DOHH2 (cell line): Measurements from ENCODE around the gene CSRNP2.

Source experiments
- H3F3A ChIP-seq: fragments of 200-600 bp; sonication (generic), shearing (Covaris generic); 2 replicates; pipeline ENCODE4 v1.6.0; 2016; ENCODE audit warnings: antibody characterized with exemption, mild to moderate bottlenecking; ENCODE audit not compliant: control insufficient read depth, insufficient read depth
- H3K27ac ChIP-seq: fragments of 200-600 bp; sonication (generic); 2 replicates; pipeline ENCODE4 v1.5.1; 2014; ENCODE audit warnings: low read depth, mild to moderate bottlenecking, low read length, moderate library complexity
- H3K27me3 ChIP-seq: fragments of 200-600 bp; sonication (generic); 2 replicates; pipeline ENCODE4 v1.6.1; 2014; ENCODE audit warnings: mild to moderate bottlenecking, low read length, mixed read lengths; ENCODE audit not compliant: control insufficient read depth
- H3K36me3 ChIP-seq: fragments of 200-600 bp; sonication (generic); 2 replicates; pipeline ENCODE4 v1.6.1; 2014; ENCODE audit warnings: mild to moderate bottlenecking, low read length, moderate library complexity, mixed read lengths; ENCODE audit not compliant: control insufficient read depth
- H3K4me1 ChIP-seq: fragments of 200-600 bp; sonication (generic); 2 replicates; pipeline ENCODE4 v1.6.1; 2014; ENCODE audit warnings: mild to moderate bottlenecking, low read length, mixed read lengths; ENCODE audit not compliant: control insufficient read depth
- H3K4me2 ChIP-seq: fragments of 200-600 bp; sonication (generic); 2 replicates; pipeline ENCODE4 v1.6.0; 2014; ENCODE audit warnings: mild to moderate bottlenecking, low read length, moderate library complexity
- H3K4me3 ChIP-seq: fragments of 200-600 bp; sonication (generic); 2 replicates; pipeline ENCODE4 v1.5.1; 2014; ENCODE audit warnings: mild to moderate bottlenecking, low read length, mixed read lengths
- H3K79me2 ChIP-seq: fragments of 200-600 bp; sonication (generic); 2 replicates; pipeline ENCODE4 v1.6.1; 2014; ENCODE audit warnings: mild to moderate bottlenecking, low read length, mixed read lengths; ENCODE audit not compliant: control insufficient read depth
- H3K9me2 ChIP-seq: fragments of 200-600 bp; sonication (generic); replicated peaks from 2 replicates; pipeline ENCODE4 v1.6.1; 2014; ENCODE audit warnings: mild to moderate bottlenecking, low read length, mixed read lengths; ENCODE audit not compliant: control insufficient read depth
- H3K9me3 ChIP-seq: fragments of 200-600 bp; sonication (generic); 2 replicates; pipeline ENCODE4 v1.6.1; 2014; ENCODE audit warnings: antibody characterized with exemption, low read length, mixed read lengths; ENCODE audit not compliant: control insufficient read depth, insufficient read depth
- H4K20me1 ChIP-seq: fragments of 200-600 bp; sonication (generic); 2 replicates; pipeline ENCODE4 v1.6.0; 2014; ENCODE audit warnings: low read depth, mild to moderate bottlenecking, antibody characterized with exemption, low read length, moderate library complexity; ENCODE audit not compliant: control insufficient read depth, insufficient read depth
- EZH2phosphoT487 ChIP-seq: fragments of 200-600 bp; sonication (generic); IDR thresholded peaks from 2 replicates; pipeline ENCODE4 v1.6.1; 2017; ENCODE audit warnings: borderline replicate concordance, mild to moderate bottlenecking, antibody characterized with exemption, low read length, moderate library complexity, mixed read lengths
- TF ChIP-seq, protein P1 (sequence below): fragments of 200-600 bp; sonication (generic); IDR thresholded peaks from one replicate; pipeline ENCODE4 v1.5.1; 2014; ENCODE audit warnings: antibody characterized with exemption, mild to moderate bottlenecking, low read depth, low read length; ENCODE audit not compliant: poor library complexity, severe bottlenecking

Gene CSRNP2

DNA sequence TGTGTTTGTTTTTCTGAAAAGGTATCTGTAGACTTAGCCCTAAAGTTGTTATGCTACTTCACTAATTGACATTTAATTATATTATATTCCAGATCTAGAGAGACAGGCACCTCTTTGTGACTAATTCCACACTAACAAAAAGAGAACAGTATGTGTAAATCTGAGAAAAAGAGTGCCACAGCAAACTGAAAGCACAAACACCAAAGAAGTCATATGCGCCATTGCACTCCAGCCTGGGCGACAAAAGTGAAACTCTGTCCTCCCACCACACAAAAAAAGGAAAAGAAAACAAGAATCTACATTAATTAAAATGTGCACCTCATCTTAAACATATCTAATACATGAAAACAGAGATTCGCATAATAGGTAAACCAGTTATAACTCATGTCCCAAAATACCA, 4.4 kb upstream of the CSRNP2 start:
- H3K4me2 ChIP-seq, result no peak overlapping the region
- TF ChIP-seq, protein P1, sequence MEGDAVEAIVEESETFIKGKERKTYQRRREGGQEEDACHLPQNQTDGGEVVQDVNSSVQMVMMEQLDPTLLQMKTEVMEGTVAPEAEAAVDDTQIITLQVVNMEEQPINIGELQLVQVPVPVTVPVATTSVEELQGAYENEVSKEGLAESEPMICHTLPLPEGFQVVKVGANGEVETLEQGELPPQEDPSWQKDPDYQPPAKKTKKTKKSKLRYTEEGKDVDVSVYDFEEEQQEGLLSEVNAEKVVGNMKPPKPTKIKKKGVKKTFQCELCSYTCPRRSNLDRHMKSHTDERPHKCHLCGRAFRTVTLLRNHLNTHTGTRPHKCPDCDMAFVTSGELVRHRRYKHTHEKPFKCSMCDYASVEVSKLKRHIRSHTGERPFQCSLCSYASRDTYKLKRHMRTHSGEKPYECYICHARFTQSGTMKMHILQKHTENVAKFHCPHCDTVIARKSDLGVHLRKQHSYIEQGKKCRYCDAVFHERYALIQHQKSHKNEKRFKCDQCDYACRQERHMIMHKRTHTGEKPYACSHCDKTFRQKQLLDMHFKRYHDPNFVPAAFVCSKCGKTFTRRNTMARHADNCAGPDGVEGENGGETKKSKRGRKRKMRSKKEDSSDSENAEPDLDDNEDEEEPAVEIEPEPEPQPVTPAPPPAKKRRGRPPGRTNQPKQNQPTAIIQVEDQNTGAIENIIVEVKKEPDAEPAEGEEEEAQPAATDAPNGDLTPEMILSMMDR, result no peak
- no peak for TF ChIP-seq EZH2phosphoT487
- H3K9me3 ChIP-seq, result no peaks in the 10 kb centered on the region
- H3K27me3 ChIP-seq, result no peaks in the 10 kb centered on the region
- H3K4me3 ChIP-seq, result no peak overlapping the region
- H3F3A ChIP-seq, result no peaks in the 10 kb centered on the region
- peaks cover 6% of the 10 kb centered on the region for H3K4me1 ChIP-seq
- H4K20me1 ChIP-seq, result no peaks in the 10 kb centered on the region
- H3K36me3 ChIP-seq, result no peaks in the 10 kb centered on the region
- peaks cover 2% of the 10 kb centered on the region; the same call in 1 of the 2 replicates for H3K79me2 ChIP-seq
- H3K27ac ChIP-seq, result no peak overlapping the region
- no peaks in the 10 kb centered on the region for H3K9me2 ChIP-seq

- H3K27ac ChIP-seq, result no peak overlapping the region
- no peak overlapping the region for H3K4me2 ChIP-seq
- TF ChIP-seq, protein P1, result no peak
- no peak for TF ChIP-seq EZH2phosphoT487
- H4K20me1 ChIP-seq, result no peaks in the 10 kb centered on the region
- peaks cover 8% of the 10 kb centered on the region; the same call in 1 of the 2 replicates for H3K79me2 ChIP-seq
- no peaks in the 10 kb centered on the region for H3K9me3 ChIP-seq
- H3K36me3 ChIP-seq, result no peaks in the 10 kb centered on the region
- no peaks in the 10 kb centered on the region for H3K27me3 ChIP-seq
- H3K4me3 ChIP-seq, result no peak overlapping the region
- H3K4me1 ChIP-seq, result peaks cover 14% of the 10 kb centered on the region
- no peaks in the 10 kb centered on the region for H3K9me2 ChIP-seq
- no peaks in the 10 kb centered on the region for H3F3A ChIP-seq
These were observed 3.5 kb upstream of the CSRNP2 start for GRCh38 chr12:51086933-51087332.

DNA sequence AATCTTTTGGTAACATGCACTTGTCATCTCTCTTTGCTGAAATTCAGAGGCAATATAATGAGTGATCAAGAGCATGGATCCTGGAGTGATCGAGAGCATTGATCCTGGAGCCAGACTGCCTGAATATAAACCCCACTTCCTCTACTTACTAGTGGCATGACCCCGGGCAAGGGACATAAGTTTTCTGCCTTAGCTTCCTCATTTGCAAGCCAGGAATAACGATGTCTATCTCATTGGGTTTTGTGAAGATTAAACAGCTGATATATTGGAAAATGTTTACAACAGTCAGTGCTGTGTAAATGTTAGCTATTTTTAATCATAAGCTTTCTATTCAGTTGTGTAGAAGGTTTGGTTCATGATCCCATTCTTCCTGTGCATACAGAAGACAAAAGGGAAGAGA, 2.4 kb upstream of the CSRNP2 start:
- Histone ChIP-seq H3K27me3 (no peaks in the 10 kb centered on the region), H4K20me1 (no peaks in the 10 kb centered on the region), H3K36me3 (no peaks in the 10 kb centered on the region), H3K79me2 (peaks cover 12% of the 10 kb centered on the region; the same call in 1 of the 2 replicates), H3F3A (no peaks in the 10 kb centered on the region), H3K4me3 (no peak overlapping the region), H3K4me2 (no peak overlapping the region), H3K27ac (no peak overlapping the region), H3K9me3 (no peaks in the 10 kb centered on the region), H3K9me2 (no peaks in the 10 kb centered on the region), H3K4me1 (peaks cover 14% of the 10 kb centered on the region)
- TF ChIP-seq, protein P1, result no peak
- no peak for TF ChIP-seq EZH2phosphoT487
